OCI-LY3 (cell line): ENCODE data around the gene CNOT10.

ENCODE experiments used
- CTCF ChIP-seq: fragments of 200-600, 300-600 bp; sonication (generic); IDR thresholded peaks from 2 replicates; pipeline ENCODE4 v1.5.1; 2014; ENCODE audit warnings: antibody characterized with exemption, low read length, low read depth
- EZH2phosphoT487 ChIP-seq: fragments of 200-600 bp; shearing (Covaris generic); IDR thresholded peaks from 2 replicates; pipeline ENCODE4 v1.6.1; 2018; ENCODE audit warnings: antibody characterized with exemption, mixed run types, low read depth

GRCh38 chr3:32700244-32700643 is 15.3 kb downstream of the CNOT10 start:
- TF ChIP-seq CTCF (no peak), EZH2phosphoT487 (no peak)
